A549 (cell line): ENCODE measurements around the gene GLP2R. TPM values are rescaled to one million over a fixed set of nuclear protein-coding genes. Genes with fewer than 3 reads are reported as not detected.

Source experiments
- ATAC-seq, 2 experiments: fragments of 200-7000 bp in 1 of 2; fragments of >200 bp in 1 of 2; cut with Nextera tagmentation in 1 of 2; cut with Tn5 transposase in 1 of 2; 3 replicates each; pipeline versions ENCODE4 v1.8.0 to v1.9.1; 2018 to 2020; ENCODE audit warnings: mild to moderate bottlenecking in 1 of 2, moderate library complexity in 1 of 2
- CTCF ChIA-PET: fragments of 300-600 bp; sonication (Branson Sonifier 250); formaldehyde crosslinking; extraction: SDS; loops from one replicate; lab custom pipeline; 2021; ENCODE audit warnings: antibody characterized with exemption, inconsistent platforms; lab: Yijun Ruan, JAX
- POLR2A ChIA-PET: fragments of 350-600 bp; formaldehyde crosslinking; extraction: SDS; loops from one replicate; lab custom pipeline; 2021; ENCODE audit warnings: antibody characterized with exemption, inconsistent platforms; lab: Yijun Ruan, JAX
- DNase-seq, 2 experiments: peaks; one replicate each; pipeline versions ENCODE4 v3.0.0 to v3.0.0-alpha.2; 2011 to 2016; ENCODE audit warnings: low read depth in 1 of 2, low spot score in 1 of 2
- FAIRE-seq: peaks from 2 replicates; lab custom pipeline; 2011; peaks lifted over from hg19 to GRCh38; lab: Jason Lieb, UNC
- H3K27ac ChIP-seq, 2 experiments: fragments of >200 bp; sonication (Bioruptor Twin); formaldehyde crosslinking; 3 replicates each; pipeline ENCODE4 v1.5.1; 2016 to 2017
- H3K4me1 ChIP-seq: fragments of >200 bp; sonication (Bioruptor Twin); formaldehyde crosslinking; 3 replicates; pipeline ENCODE4 v1.6.1; 2016
- H3K4me2 ChIP-seq: fragments of >200 bp; sonication (Bioruptor Twin); formaldehyde crosslinking; 3 replicates; pipeline ENCODE4 v1.6.1; 2016
- H3K4me3 ChIP-seq: fragments of >200 bp; sonication (Bioruptor Twin); formaldehyde crosslinking; 3 replicates; pipeline ENCODE4 v1.5.1; 2016
- H3K9me3 ChIP-seq: fragments of >200 bp; sonication (Bioruptor Twin); formaldehyde crosslinking; 3 replicates; pipeline ENCODE4 v1.6.1; 2016
- EP300 ChIP-seq, 2 experiments: fragments of >200 bp; sonication (Bioruptor Twin); formaldehyde crosslinking; IDR thresholded peaks; 2 replicates in 1 of 2; 3 replicates in 1 of 2; pipeline ENCODE4 v1.6.1; 2016 to 2017
- FOSL2 ChIP-seq, 2 experiments: fragments of 450-650 bp in 1 of 2; fragments of >200 bp in 1 of 2; sonication (Bioruptor Twin) in 1 of 2; formaldehyde crosslinking; IDR thresholded peaks; 2 replicates each; pipeline versions ENCODE4 v1.5.0 to v1.6.1; 2016 to 2020; ENCODE audit warnings: mild to moderate bottlenecking in 1 of 2, moderate library complexity in 1 of 2
- FOXS1 ChIP-seq: fragments of 250-450 bp; sonication (Bioruptor Pico); IDR thresholded peaks from 2 replicates; pipeline ENCODE4 v1.5.0; 2020; ENCODE audit warnings: mild to moderate bottlenecking, moderate library complexity
- HEYL ChIP-seq: fragments of 250-450 bp; sonication (Bioruptor Pico); IDR thresholded peaks from 2 replicates; pipeline ENCODE4 v1.8.0; 2021; ENCODE audit warnings: mild to moderate bottlenecking, moderate library complexity
- HOXA7 ChIP-seq: fragments of 250-450 bp; sonication (Bioruptor Pico); IDR thresholded peaks from 2 replicates; pipeline ENCODE4 v1.5.0; 2020; ENCODE audit warnings: mild to moderate bottlenecking, moderate library complexity
- HOXB5 ChIP-seq: fragments of 250-450 bp; sonication (Bioruptor Pico); IDR thresholded peaks from 2 replicates; pipeline ENCODE4 v1.5.0; 2020; ENCODE audit warnings: mild to moderate bottlenecking, moderate library complexity
- JUNB ChIP-seq: fragments of >200 bp; sonication (Bioruptor Twin); formaldehyde crosslinking; IDR thresholded peaks from 2 replicates; pipeline ENCODE4 v1.6.1; 2016
- MAZ ChIP-seq: fragments of 150-350 bp; IDR thresholded peaks from 2 replicates; pipeline ENCODE4 v1.6.1; 2014; ENCODE audit warnings: antibody characterized with exemption, low read depth, low read length, borderline replicate concordance
- NPAS2 ChIP-seq: fragments of 250-450 bp; sonication (Bioruptor Pico); IDR thresholded peaks from 2 replicates; pipeline ENCODE4 v1.8.0; 2022; ENCODE audit warnings: mild to moderate bottlenecking, moderate library complexity, borderline replicate concordance
- PHF8 ChIP-seq: fragments of 200-600 bp; sonication (generic); IDR thresholded peaks from 2 replicates; pipeline ENCODE4 v1.6.1; 2016; ENCODE audit warnings: low read depth, mild to moderate bottlenecking, antibody characterized with exemption, moderate library complexity, borderline replicate concordance
- RCOR1 ChIP-seq: fragments of 150-350 bp; IDR thresholded peaks from 2 replicates; pipeline ENCODE4 v1.6.1; 2014; ENCODE audit warnings: antibody characterized with exemption, low read length, low read depth
- RFX5 ChIP-seq: fragments of 450-650 bp; IDR thresholded peaks from 2 replicates; pipeline ENCODE4 v1.7.1; 2014; ENCODE audit warnings: antibody characterized with exemption, mild to moderate bottlenecking, moderate library complexity
- SREBF2 ChIP-seq: fragments of 450-650 bp; IDR thresholded peaks from 2 replicates; pipeline ENCODE4 v1.6.1; 2014; ENCODE audit warnings: mild to moderate bottlenecking, moderate library complexity
- ZFP36 ChIP-seq: fragments of 450-650 bp; IDR thresholded peaks from 2 replicates; pipeline ENCODE4 v1.6.1; 2014; ENCODE audit warnings: borderline replicate concordance; ENCODE audit not compliant: partially characterized antibody
- ZSCAN20 ChIP-seq: fragments of 250-450 bp; sonication (Bioruptor Pico); IDR thresholded peaks from 2 replicates; pipeline ENCODE4 v1.8.0; 2022; ENCODE audit warnings: mild to moderate bottlenecking, moderate library complexity
- WGBS: methylation state at CpG from one replicate; pipeline ENCODE4 v1.1.6; 2017; ENCODE audit errors: missing lambda C conversion rate; 5-methylcytosine and 5-hydroxymethylcytosine counted together
- polyA plus RNA-seq, 4 experiments: library from polyadenylated mRNA; depleted of rRNA in 3 of 4; stranded (reverse); fragments of >200 nt; fragmentation: RNase III in 1 of 4; extraction: RNeasy Plus Mini Kit Qiagen cat#74134 plus additional on column Dnase treatment in 1 of 4; gene quantifications; 2 replicates in 3 of 4; 3 replicates in 1 of 4; pipeline ENCODE4 v1.2.3, GENCODE V29; 2011 to 2017
- TF ChIP-seq, protein P1 (sequence below): fragments of 200-600 bp; sonication (generic); IDR thresholded peaks from 2 replicates; pipeline ENCODE4 v1.6.1; 2016; ENCODE audit warnings: antibody characterized with exemption, mild to moderate bottlenecking, moderate library complexity
- TF ChIP-seq, protein P2 (sequence below): IDR thresholded peaks from 2 replicates; pipeline ENCODE4 v1.6.1; 2012
- TF ChIP-seq, protein P3 (sequence below): IDR thresholded peaks from 2 replicates; pipeline ENCODE4 v1.6.1; 2012
- TF ChIP-seq, protein P4 (sequence below): fragments of >200 bp; sonication (Bioruptor Twin); formaldehyde crosslinking; IDR thresholded peaks from 2 replicates; pipeline ENCODE4 v1.6.1; 2016

Gene GLP2R
- polyA plus RNA-seq, 2 of the 4 experiments (the other 2 are of a cell fraction), result 27.9 to 48.7 TPM

DNA sequence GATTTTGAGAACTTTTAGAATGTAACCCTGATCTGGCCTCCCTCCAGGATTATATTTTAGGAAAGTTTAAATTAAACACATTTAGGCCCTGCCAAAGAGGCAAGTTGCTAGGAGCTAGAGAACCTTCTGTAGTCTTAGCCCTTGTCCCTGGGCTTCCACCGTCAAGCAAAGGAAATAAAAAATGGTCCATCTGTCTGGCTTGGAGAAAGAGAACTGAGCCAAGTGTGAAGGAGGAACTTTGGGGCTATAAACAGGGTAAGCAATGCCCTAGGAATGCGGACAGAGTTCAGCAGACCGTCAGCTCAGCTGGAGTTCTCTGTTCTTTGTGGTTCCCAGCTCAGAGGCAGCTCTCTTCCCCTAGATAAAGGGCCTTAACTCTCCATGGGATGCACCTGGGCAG is 49.7 kb downstream of the GLP2R start (continued):
- TF ChIP-seq, protein P1, sequence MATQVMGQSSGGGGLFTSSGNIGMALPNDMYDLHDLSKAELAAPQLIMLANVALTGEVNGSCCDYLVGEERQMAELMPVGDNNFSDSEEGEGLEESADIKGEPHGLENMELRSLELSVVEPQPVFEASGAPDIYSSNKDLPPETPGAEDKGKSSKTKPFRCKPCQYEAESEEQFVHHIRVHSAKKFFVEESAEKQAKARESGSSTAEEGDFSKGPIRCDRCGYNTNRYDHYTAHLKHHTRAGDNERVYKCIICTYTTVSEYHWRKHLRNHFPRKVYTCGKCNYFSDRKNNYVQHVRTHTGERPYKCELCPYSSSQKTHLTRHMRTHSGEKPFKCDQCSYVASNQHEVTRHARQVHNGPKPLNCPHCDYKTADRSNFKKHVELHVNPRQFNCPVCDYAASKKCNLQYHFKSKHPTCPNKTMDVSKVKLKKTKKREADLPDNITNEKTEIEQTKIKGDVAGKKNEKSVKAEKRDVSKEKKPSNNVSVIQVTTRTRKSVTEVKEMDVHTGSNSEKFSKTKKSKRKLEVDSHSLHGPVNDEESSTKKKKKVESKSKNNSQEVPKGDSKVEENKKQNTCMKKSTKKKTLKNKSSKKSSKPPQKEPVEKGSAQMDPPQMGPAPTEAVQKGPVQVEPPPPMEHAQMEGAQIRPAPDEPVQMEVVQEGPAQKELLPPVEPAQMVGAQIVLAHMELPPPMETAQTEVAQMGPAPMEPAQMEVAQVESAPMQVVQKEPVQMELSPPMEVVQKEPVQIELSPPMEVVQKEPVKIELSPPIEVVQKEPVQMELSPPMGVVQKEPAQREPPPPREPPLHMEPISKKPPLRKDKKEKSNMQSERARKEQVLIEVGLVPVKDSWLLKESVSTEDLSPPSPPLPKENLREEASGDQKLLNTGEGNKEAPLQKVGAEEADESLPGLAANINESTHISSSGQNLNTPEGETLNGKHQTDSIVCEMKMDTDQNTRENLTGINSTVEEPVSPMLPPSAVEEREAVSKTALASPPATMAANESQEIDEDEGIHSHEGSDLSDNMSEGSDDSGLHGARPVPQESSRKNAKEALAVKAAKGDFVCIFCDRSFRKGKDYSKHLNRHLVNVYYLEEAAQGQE, result no peak
- TF ChIP-seq, all 56 proteins: peak for 0

DNA sequence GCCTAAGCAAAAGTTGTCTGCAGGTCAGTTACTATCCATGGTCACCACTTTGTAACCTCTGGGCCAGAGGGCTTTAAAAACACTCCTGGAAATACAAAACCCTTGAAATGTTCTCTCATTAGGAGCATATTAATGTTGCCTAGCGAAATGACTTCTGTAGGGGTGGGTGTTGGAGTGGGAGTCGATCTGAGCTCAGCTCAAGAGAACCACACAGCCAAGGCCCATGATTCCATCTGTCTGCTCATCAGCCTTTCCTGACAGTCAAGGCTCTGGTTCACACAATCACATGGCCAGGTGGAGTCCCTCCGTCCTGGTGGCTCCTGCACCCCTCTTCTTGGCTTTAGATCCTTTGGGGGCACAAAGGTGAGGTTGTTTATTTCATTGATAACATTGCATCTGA is 52.6 kb downstream of the GLP2R start:
- WGBS, result 69% methylated on average over 3 of the region's 3 CpGs
- ChIA-PET CTCF (interaction anchor here (0.6 to 0.9 kb wide), 2 partner anchors 11 to 150 kb away, joined by 3 read pairs; no protein-coding TSS in a partner anchor), POLR2A (interaction anchor here (0.7 kb wide), 1 partner anchor 40 kb away, joined by 3 read pairs; no protein-coding TSS in a partner anchor)
- peak overlapping the region; percentile 27 to 67; a peak in 5 of 6 replicates for H3K27ac ChIP-seq
- no peak for FAIRE-seq
- no peak overlapping the region for H3K4me2 ChIP-seq
- DNase-seq, result no peak
- H3K4me3 ChIP-seq, result no peak overlapping the region
- H3K4me1 ChIP-seq, result peaks cover 29% of the 10 kb centered on the region
- H3K9me3 ChIP-seq, result peaks cover 19% of the 10 kb centered on the region
- no peak for ATAC-seq
- no peak for TF ChIP-seq MAZ
- TF ChIP-seq RFX5, result no peak
- TF ChIP-seq, protein P2, sequence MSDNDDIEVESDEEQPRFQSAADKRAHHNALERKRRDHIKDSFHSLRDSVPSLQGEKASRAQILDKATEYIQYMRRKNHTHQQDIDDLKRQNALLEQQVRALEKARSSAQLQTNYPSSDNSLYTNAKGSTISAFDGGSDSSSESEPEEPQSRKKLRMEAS, result no peak
- no peak for TF ChIP-seq PHF8
- no peak for TF ChIP-seq ZSCAN20
- TF ChIP-seq EP300 (IDR thresholded peaks at IDR 0.05), result no peak
- TF ChIP-seq HOXA7 (CRISPR knock-in tag), result no peak
- no peak for TF ChIP-seq JUNB
- no peak for TF ChIP-seq HEYL (CRISPR knock-in tag)
- no peak for TF ChIP-seq NPAS2
- TF ChIP-seq ZFP36, result no peak
- TF ChIP-seq, protein P3, sequence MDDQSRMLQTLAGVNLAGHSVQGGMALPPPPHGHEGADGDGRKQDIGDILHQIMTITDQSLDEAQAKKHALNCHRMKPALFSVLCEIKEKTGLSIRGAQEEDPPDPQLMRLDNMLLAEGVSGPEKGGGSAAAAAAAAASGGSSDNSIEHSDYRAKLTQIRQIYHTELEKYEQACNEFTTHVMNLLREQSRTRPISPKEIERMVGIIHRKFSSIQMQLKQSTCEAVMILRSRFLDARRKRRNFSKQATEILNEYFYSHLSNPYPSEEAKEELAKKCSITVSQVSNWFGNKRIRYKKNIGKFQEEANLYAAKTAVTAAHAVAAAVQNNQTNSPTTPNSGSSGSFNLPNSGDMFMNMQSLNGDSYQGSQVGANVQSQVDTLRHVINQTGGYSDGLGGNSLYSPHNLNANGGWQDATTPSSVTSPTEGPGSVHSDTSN, result no peak
- TF ChIP-seq SREBF2, result no peak

DNA sequence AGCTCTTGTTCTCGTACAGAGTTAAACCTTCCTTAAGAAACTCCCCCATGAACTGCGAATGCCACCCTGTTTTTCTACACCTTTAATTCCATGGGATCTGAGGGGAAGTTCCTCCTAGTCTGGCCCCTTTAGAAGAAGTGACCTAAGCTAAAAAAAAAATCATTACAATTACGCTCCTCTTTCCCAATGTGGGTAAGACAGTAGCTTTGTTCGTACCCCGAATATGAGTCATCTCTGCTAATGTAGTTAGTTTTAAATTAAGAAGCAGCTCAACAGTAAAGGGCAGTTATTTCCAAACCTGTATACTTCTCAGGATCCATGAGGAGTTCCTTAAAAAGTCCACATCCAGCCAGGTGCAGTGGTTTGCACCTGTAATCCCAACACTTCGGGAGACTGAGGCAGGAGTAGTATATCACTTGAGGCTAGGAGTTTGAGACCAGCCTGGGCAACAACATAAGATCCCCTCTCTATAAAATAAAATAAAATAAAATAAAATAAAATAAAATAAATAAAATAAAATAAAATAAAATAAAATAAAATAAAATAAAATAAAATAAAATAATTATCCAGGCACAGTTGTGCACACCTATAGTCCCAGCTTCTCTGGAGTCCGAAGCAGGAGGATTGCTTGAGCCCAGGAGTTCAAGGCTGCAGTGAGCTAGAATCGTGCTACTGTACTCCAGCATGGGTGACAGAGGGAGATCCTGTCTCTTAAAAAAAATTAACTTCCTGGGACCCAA is 53.2 kb downstream of the GLP2R start:
- peak overlapping the region; percentile 72 to 78; a peak in 5 of 6 replicates for H3K27ac ChIP-seq
- H3K4me3 ChIP-seq, result no peak overlapping the region
- H3K4me1 ChIP-seq, result peaks cover 29% of the 10 kb centered on the region
- FAIRE-seq, result no peak
- ChIA-PET CTCF (interaction anchor here (0.9 to 2.0 kb wide), 3 partner anchors 10 to 150 kb away, joined by 3 to 10 read pairs (median 3); no protein-coding TSS in a partner anchor), POLR2A (interaction anchor here (0.7 kb wide), 1 partner anchor 40 kb away, joined by 3 read pairs; no protein-coding TSS in a partner anchor)
- TF ChIP-seq RCOR1 (no peak), FOSL2 (IDR thresholded peaks at IDR 0.05) (no peak), FOSL2 (CRISPR knock-in tag; IDR thresholded peaks at IDR 0.05) (peak; percentile 31; the same call in 1 of the 2 replicates), FOXS1 (no peak), HOXB5 (CRISPR knock-in tag) (no peak)
- TF ChIP-seq, protein P4, sequence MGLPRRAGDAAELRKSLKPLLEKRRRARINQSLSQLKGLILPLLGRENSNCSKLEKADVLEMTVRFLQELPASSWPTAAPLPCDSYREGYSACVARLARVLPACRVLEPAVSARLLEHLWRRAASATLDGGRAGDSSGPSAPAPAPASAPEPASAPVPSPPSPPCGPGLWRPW, result no peak
- no peak for ATAC-seq
- H3K4me2 ChIP-seq, result no peak overlapping the region
- peaks cover 25% of the 10 kb centered on the region for H3K9me3 ChIP-seq
- WGBS, result 88% methylated on average over 8 of the region's 8 CpGs
- no peak for DNase-seq
